ENCODE measurements around the gene GFRA1.

The GFRA1 gene

DNA sequence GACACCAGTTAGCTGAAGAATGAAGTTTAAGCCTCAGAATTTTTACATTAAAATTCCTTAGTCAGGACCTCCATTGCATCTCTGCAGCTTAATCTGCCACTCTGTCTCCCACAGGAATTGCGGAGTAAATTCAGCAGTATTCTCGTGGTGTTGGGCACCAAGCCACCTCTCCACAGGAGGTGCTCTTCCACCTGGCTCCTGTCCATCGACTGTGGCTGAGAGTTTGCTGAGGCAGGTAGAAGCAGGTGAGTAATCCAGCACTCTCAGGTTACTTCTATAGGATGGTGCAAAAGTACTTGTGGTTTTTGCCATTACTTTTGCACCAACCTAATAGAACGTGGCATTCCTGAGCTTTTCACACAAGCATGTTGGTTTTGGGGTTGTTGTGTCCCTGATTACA is 134.1 kb downstream of the GFRA1 start (continued):
- TF ChIP-seq, protein P1, sequence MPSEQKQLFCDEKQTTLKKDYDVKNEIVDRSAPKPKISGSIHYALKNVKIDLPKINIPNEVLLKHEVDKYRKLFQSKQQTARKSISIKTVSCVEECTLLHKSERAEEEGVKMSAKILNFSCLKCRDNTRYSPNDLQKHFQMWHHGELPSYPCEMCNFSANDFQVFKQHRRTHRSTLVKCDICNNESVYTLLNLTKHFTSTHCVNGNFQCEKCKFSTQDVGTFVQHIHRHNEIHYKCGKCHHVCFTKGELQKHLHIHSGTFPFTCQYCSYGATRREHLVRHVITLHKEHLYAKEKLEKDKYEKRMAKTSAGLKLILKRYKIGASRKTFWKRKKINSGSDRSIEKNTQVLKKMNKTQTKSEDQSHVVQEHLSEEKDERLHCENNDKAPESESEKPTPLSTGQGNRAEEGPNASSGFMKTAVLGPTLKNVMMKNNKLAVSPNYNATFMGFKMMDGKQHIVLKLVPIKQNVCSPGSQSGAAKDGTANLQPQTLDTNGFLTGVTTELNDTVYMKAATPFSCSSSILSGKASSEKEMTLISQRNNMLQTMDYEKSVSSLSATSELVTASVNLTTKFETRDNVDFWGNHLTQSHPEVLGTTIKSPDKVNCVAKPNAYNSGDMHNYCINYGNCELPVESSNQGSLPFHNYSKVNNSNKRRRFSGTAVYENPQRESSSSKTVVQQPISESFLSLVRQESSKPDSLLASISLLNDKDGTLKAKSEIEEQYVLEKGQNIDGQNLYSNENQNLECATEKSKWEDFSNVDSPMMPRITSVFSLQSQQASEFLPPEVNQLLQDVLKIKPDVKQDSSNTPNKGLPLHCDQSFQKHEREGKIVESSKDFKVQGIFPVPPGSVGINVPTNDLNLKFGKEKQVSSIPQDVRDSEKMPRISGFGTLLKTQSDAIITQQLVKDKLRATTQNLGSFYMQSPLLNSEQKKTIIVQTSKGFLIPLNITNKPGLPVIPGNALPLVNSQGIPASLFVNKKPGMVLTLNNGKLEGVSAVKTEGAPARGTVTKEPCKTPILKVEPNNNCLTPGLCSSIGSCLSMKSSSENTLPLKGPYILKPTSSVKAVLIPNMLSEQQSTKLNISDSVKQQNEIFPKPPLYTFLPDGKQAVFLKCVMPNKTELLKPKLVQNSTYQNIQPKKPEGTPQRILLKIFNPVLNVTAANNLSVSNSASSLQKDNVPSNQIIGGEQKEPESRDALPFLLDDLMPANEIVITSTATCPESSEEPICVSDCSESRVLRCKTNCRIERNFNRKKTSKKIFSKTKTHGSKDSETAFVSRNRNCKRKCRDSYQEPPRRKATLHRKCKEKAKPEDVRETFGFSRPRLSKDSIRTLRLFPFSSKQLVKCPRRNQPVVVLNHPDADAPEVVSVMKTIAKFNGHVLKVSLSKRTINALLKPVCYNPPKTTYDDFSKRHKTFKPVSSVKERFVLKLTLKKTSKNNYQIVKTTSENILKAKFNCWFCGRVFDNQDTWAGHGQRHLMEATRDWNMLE (tag by site-specific recombination; conservative IDR thresholded peaks at IDR 0.05; ENCODE audit: low read depth): no peak
- TF ChIP-seq REPIN1 (tag by site-specific recombination; IDR thresholded peaks at IDR 0.05; ENCODE audit: low read depth) (no peak), ZBTB44 (tag by site-specific recombination; IDR thresholded peaks at IDR 0.05) (no peak), ZNF18 (tag by site-specific recombination; IDR thresholded peaks at IDR 0.05) (no peak), ZNF792 (tag by site-specific recombination; IDR thresholded peaks at IDR 0.05) (no peak), PRDM2 (tag by site-specific recombination; IDR thresholded peaks at IDR 0.05; ENCODE audit: borderline replicate concordance) (no peak), SCRT2 (tag by site-specific recombination; IDR thresholded peaks at IDR 0.05) (no peak)
- TF ChIP-seq, protein P2, sequence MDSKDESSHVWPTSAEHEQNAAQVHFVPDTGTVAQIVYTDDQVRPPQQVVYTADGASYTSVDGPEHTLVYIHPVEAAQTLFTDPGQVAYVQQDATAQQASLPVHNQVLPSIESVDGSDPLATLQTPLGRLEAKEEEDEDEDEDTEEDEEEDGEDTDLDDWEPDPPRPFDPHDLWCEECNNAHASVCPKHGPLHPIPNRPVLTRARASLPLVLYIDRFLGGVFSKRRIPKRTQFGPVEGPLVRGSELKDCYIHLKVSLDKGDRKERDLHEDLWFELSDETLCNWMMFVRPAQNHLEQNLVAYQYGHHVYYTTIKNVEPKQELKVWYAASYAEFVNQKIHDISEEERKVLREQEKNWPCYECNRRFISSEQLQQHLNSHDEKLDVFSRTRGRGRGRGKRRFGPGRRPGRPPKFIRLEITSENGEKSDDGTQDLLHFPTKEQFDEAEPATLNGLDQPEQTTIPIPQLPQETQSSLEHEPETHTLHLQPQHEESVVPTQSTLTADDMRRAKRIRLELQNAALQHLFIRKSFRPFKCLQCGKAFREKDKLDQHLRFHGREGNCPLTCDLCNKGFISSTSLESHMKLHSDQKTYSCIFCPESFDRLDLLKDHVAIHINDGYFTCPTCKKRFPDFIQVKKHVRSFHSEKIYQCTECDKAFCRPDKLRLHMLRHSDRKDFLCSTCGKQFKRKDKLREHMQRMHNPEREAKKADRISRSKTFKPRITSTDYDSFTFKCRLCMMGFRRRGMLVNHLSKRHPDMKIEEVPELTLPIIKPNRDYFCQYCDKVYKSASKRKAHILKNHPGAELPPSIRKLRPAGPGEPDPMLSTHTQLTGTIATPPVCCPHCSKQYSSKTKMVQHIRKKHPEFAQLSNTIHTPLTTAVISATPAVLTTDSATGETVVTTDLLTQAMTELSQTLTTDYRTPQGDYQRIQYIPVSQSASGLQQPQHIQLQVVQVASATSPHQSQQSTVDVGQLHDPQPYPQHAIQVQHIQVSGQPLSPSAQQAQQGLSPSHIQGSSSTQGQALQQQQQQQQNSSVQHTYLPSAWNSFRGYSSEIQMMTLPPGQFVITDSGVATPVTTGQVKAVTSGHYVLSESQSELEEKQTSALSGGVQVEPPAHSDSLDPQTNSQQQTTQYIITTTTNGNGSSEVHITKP (tag by site-specific recombination; IDR thresholded peaks at IDR 0.05): no peak

Measured in HEK293 (cell line).